ENCODE data around the gene NLK. TPM values are rescaled to one million over a fixed set of nuclear protein-coding genes. Genes with fewer than 3 reads are reported as not detected.

NLK gene
- total and polyA plus RNA-seq, 8 donors: 9.8 to 16.7 (median 13.5) TPM

DNA sequence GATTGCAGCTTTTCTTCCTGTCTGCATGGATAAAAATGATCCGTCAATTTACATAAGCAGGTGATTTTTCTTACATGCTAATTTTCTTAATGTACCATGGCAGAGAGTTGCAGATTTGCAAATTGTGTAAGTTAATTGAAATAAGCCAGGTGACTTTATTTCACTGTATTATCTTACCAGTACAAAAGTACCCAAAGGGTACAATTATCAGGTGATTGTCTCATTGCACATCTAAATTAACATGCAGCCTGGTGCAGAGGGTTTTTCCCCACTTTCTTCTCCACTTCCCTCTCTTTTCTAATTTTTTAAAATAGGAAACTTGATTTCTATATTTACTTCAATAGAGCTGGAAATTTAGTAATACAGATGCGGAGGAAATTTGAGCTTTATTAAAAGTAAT is 11.2 kb downstream of the NLK start:
- no peak for FAIRE-seq
- TF ChIP-seq, protein P1, sequence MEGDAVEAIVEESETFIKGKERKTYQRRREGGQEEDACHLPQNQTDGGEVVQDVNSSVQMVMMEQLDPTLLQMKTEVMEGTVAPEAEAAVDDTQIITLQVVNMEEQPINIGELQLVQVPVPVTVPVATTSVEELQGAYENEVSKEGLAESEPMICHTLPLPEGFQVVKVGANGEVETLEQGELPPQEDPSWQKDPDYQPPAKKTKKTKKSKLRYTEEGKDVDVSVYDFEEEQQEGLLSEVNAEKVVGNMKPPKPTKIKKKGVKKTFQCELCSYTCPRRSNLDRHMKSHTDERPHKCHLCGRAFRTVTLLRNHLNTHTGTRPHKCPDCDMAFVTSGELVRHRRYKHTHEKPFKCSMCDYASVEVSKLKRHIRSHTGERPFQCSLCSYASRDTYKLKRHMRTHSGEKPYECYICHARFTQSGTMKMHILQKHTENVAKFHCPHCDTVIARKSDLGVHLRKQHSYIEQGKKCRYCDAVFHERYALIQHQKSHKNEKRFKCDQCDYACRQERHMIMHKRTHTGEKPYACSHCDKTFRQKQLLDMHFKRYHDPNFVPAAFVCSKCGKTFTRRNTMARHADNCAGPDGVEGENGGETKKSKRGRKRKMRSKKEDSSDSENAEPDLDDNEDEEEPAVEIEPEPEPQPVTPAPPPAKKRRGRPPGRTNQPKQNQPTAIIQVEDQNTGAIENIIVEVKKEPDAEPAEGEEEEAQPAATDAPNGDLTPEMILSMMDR (IDR thresholded peaks at IDR 0.05): no peak
- no peak overlapping the region for H3K4me3 ChIP-seq
- DNase-seq: no peak
- H3K9me3 ChIP-seq: no peaks in the 10 kb centered on the region
- WGBS, 2 donors: 54 to 55% methylated on average over 2 of the region's 2 CpGs
- no peaks in the 10 kb centered on the region for H3K36me3 ChIP-seq
- ATAC-seq: no peak
- peaks cover 40 to 67% (median 57%) of the 10 kb centered on the region in 3 donors for H3K4me1 ChIP-seq
- no peaks in the 10 kb centered on the region for H3K27me3 ChIP-seq
- intact Hi-C loops (cut with DNase I): no loop called here
- H3K27ac ChIP-seq: peak overlapping the region in 2 of 4 donors; percentile 13 to 34

DNA sequence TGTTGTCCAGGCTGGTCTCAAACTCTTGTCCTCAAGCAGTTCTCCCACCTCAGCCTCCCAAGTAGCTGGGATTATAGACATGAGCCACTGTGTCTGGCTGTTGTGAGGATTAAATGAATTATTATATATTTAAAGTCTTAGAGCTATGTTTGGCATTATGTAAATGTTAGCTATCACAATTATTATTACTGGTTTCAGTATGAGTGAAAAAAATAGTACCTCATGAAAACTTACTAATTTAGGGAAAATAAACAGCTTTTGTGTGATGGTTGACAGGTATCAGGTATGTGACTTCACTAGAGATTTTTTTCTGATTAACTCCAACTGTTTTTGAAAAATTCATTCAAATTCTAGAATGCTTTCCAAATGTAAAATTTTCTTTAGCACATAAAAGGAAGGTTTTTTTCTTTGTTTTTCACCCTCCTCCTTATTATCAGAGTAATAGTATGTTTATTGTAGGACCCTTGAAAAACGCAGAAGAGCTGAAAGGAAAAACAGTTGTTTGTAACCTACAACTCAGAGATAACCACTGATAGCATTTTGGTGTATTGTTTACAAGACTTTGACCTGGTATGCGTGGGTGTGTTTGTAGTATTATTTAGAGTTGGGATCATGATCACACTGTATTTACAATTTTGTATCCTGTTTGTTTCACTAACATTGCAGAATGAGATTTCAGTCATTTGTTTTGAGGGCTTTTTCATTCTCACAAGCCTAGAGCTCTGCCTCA is 13.2 kb downstream of the NLK start:
- intact Hi-C loops (cut with DNase I): no loop called here
- Histone ChIP-seq H3K27ac (peak overlapping the region in 1 of 4 donors; percentile 13), H3K4me1 (peaks cover 40 to 73% (median 61%) of the 10 kb centered on the region in 3 donors), H3K9me3 (no peaks in the 10 kb centered on the region), H3K4me3 (no peak overlapping the region), H3K27me3 (no peaks in the 10 kb centered on the region), H3K36me3 (no peaks in the 10 kb centered on the region)
- ATAC-seq (no peak), DNase-seq (no peak), FAIRE-seq (no peak)
- TF ChIP-seq, protein P1 (IDR thresholded peaks at IDR 0.05): no peak
- WGBS, 2 donors: 13 to 26% methylated on average over 2 of the region's 2 CpGs

DNA sequence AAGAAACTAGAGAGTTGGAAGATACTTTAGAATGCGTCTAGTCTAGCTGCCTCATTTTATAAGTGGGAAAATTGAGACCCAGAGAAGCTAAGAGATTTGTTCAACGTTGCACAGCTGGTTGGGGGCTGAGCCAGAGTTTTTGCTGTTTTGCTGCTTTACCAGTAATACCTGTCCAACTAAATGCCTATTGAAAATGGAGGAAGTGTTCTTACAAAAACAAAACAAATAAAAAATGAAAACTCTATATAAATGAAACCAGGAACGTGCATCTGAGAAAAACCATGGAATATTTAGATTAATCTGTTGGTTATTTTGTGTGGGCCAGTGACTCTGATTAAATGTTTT is 13.8 kb downstream of the NLK start:
- 22 to 31% methylated on average over 3 of the region's 3 CpGs for WGBS, 2 donors
- intact Hi-C loops (cut with DNase I): no loop called here
- TF ChIP-seq, protein P1 (IDR thresholded peaks at IDR 0.05): no peak
- no peaks in the 10 kb centered on the region for H3K36me3 ChIP-seq
- no peaks in the 10 kb centered on the region for H3K9me3 ChIP-seq
- H3K4me3 ChIP-seq: no peak overlapping the region
- H3K27ac ChIP-seq: peak overlapping the region in 1 of 4 donors; percentile 13
- H3K4me1 ChIP-seq: peaks cover 40 to 72% (median 61%) of the 10 kb centered on the region in 3 donors
- DNase-seq (no peak), FAIRE-seq (no peak), ATAC-seq (peak in 1 of 4 donors; percentile 23)
- H3K27me3 ChIP-seq: no peaks in the 10 kb centered on the region

DNA sequence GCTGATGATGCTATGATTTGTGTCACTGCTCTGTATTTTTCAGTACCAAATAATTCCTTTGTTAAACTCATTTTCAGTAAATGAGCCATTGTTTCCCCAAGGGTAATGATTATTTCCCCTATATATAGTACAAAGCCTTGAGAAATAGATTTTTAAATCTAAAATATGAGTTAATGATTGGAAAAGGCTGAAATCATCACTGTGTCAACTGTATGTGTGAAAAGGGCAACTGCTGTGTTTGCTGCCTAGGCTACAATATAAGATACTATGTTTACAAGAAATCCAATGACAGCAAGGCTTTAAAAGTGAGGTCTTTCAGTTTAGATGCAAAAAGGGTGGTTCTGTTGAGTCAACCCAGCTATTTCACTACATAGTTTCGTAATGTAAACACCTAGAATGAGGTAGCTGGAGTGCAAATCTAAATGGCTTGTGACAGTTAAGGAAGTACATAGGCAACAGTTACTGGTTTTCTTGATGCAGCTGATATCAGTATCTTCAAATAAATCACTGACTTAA is 15.3 kb downstream of the NLK start:
- intact Hi-C loops (cut with DNase I): no loop called here
- no peaks in the 10 kb centered on the region for H3K9me3 ChIP-seq
- H3K4me3 ChIP-seq: no peak overlapping the region
- peak; percentile 49 to 72 (median 66) for ATAC-seq
- DNase-seq: no peak
- peak overlapping the region in 2 of 4 donors; percentile 35 to 56 for H3K27ac ChIP-seq
- 43 to 48% methylated on average over 1 of the region's 1 CpG for WGBS, 2 donors
- peaks cover 34 to 56% (median 50%) of the 10 kb centered on the region in 3 donors for H3K4me1 ChIP-seq
- TF ChIP-seq, protein P1 (IDR thresholded peaks at IDR 0.05): no peak
- FAIRE-seq: no peak
- no peaks in the 10 kb centered on the region for H3K27me3 ChIP-seq
- H3K36me3 ChIP-seq: no peaks in the 10 kb centered on the region

DNA sequence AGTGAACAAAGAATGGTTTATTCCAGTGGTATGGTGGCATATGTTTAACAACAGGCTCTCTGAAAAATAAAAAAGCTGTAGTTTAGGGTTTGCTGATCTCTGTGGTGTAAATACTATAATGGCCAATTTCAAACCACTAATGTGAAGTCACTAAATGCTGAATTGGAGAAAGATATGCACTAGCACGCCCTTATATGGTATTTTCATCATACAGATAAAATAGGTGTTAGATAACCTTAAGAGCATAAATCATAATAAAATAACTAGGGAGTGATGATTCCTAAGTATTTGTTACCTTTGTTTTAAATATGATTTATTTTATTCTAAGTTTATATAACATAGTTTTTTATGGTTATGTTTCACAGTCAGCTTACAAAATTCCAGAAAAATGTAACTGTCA is 17.2 kb downstream of the NLK start:
- intact Hi-C loops (cut with DNase I): no loop called here
- H3K27ac ChIP-seq: no peak overlapping the region
- H3K36me3 ChIP-seq: no peaks in the 10 kb centered on the region
- DNase-seq (no peak), FAIRE-seq (peak; percentile 43), ATAC-seq (no peak)
- TF ChIP-seq, protein P1 (IDR thresholded peaks at IDR 0.05): no peak
- H3K27me3 ChIP-seq: no peaks in the 10 kb centered on the region
- 81 to 92% methylated on average over 1 of the region's 1 CpG for WGBS, 2 donors
- H3K4me1 ChIP-seq: peaks cover 18 to 37% (median 31%) of the 10 kb centered on the region in 3 donors
- H3K9me3 ChIP-seq: no peaks in the 10 kb centered on the region
- no peak overlapping the region for H3K4me3 ChIP-seq
